Smooth muscle cell (in vitro differentiated cells): Measurements from ENCODE around the gene ELOVL5. TPM values are rescaled to one million over a fixed set of nuclear protein-coding genes. Genes with fewer than 3 reads are reported as not detected.

Source experiments
- DNase-seq: peaks from one replicate; lab custom pipeline; 2025; ENCODE audit not compliant: unreplicated experiment; lab: John Stamatoyannopoulos, UW
- H2AFZ ChIP-seq: fragments of 200-600 bp; sonication (generic); 2 replicates; pipeline ENCODE4 v1.6.0; 2016; ENCODE audit warnings: antibody characterized with exemption, low read depth, mild to moderate bottlenecking
- H3F3A ChIP-seq: fragments of 200-600 bp; sonication (generic); 2 replicates; pipeline ENCODE4 v1.6.0; 2017; ENCODE audit warnings: antibody characterized with exemption, low read depth
- H3K27ac ChIP-seq: fragments of 200-600 bp; sonication (generic); 2 replicates; pipeline ENCODE4 v1.5.1; 2016; ENCODE audit warnings: low read depth, mild to moderate bottlenecking
- H3K27me3 ChIP-seq: fragments of 200-600 bp; sonication (generic); 2 replicates; pipeline ENCODE4 v1.6.1; 2016; ENCODE audit warnings: low read depth, mild to moderate bottlenecking
- H3K36me3 ChIP-seq: fragments of 200-600 bp; sonication (generic); 2 replicates; pipeline ENCODE4 v1.5.1; 2016; ENCODE audit warnings: low read depth
- H3K4me1 ChIP-seq: fragments of 200-600 bp; sonication (generic); 2 replicates; pipeline ENCODE4 v1.5.1; 2016; ENCODE audit warnings: low read depth
- H3K4me2 ChIP-seq: fragments of 200-600 bp; sonication (generic); 2 replicates; pipeline ENCODE4 v1.6.0; 2016; ENCODE audit warnings: mild to moderate bottlenecking
- H3K4me3 ChIP-seq: fragments of 200-600 bp; sonication (generic); 2 replicates; pipeline ENCODE4 v1.5.1; 2016; ENCODE audit warnings: mild to moderate bottlenecking
- H3K79me2 ChIP-seq: fragments of 200-600 bp; sonication (generic); 2 replicates; pipeline ENCODE4 v1.6.0; 2016; ENCODE audit warnings: low read depth, mild to moderate bottlenecking
- H3K9ac ChIP-seq: fragments of 200-600 bp; sonication (generic); 2 replicates; pipeline ENCODE4 v1.6.0; 2016; ENCODE audit warnings: low read depth
- H3K9me3 ChIP-seq: fragments of 200-600 bp; sonication (generic); replicated peaks from 2 replicates; pipeline ENCODE4 v1.5.1; 2016; ENCODE audit warnings: low read depth
- H4K20me1 ChIP-seq: fragments of 200-600 bp; sonication (generic); 2 replicates; pipeline ENCODE4 v1.6.0; 2016; ENCODE audit warnings: low read depth
- CTCF ChIP-seq: fragments of 200-600 bp; sonication (generic); IDR thresholded peaks from 2 replicates; pipeline ENCODE4 v1.5.1; 2017; ENCODE audit warnings: borderline replicate concordance, mild to moderate bottlenecking, antibody characterized with exemption; ENCODE audit not compliant: insufficient read depth, poor library complexity, severe bottlenecking
- WGBS: methylation state at CpG from one replicate; pipeline ENCODE4 v1.1.7; 2016; ENCODE audit warnings: low lambda C conversion rate; 5-methylcytosine and 5-hydroxymethylcytosine counted together
- polyA plus RNA-seq: library from polyadenylated mRNA; unstranded; fragments of >200 nt; fragmentation: Nextera tagmentation; extraction: Ambion mirVana; gene quantifications from 2 replicates; pipeline ENCODE4 v1.2.1, GENCODE V29; 2016
- total RNA-seq: library from RNA; depleted of rRNA; stranded (reverse); fragments of >200 nt; gene quantifications from 2 replicates; pipeline ENCODE4 v1.2.3, GENCODE V29; 2014

Gene ELOVL5
- total and polyA plus RNA-seq, 2 experiments from 2014 or later = 71.9 to 79.2 TPM

GRCh38 chr6:53287336-53288225 lies 61.2 kb downstream of the ELOVL5 start:
- Histone ChIP-seq H3K79me2 (no peaks in the 10 kb centered on the region), H3K27ac (no peak overlapping the region), H3K27me3 (no peaks in the 10 kb centered on the region), H3K36me3 (peaks cover 5% of the 10 kb centered on the region), H3K9ac (no peak overlapping the region), H3K4me3 (no peak overlapping the region), H4K20me1 (peaks cover 16% of the 10 kb centered on the region), H2AFZ (no peak overlapping the region), H3K9me3 (no peaks in the 10 kb centered on the region), H3F3A (no peaks in the 10 kb centered on the region), H3K4me2 (no peak overlapping the region), H3K4me1 (peaks cover 5% of the 10 kb centered on the region)
- no peak for DNase-seq
- no peak for TF ChIP-seq CTCF
- 82% methylated on average over 9 of the region's 9 CpGs for WGBS

- no peak overlapping the region for H2AFZ ChIP-seq
- TF ChIP-seq CTCF = no peak
- H3K36me3 ChIP-seq = peaks cover 5% of the 10 kb centered on the region
- no peaks in the 10 kb centered on the region for H3F3A ChIP-seq
- H3K4me3 ChIP-seq = no peak overlapping the region
- 97% methylated on average over 4 of the region's 4 CpGs for WGBS
- no peaks in the 10 kb centered on the region for H3K9me3 ChIP-seq
- no peak overlapping the region for H3K4me2 ChIP-seq
- no peaks in the 10 kb centered on the region for H3K79me2 ChIP-seq
- DNase-seq = no peak
- no peaks in the 10 kb centered on the region for H3K27me3 ChIP-seq
- H4K20me1 ChIP-seq = peaks cover 26% of the 10 kb centered on the region
- no peak overlapping the region for H3K9ac ChIP-seq
- peaks cover 5% of the 10 kb centered on the region for H3K4me1 ChIP-seq
- H3K27ac ChIP-seq = no peak overlapping the region
Measured at GRCh38 chr6:53284901-53285300, 63.8 kb downstream of the ELOVL5 start.

DNA sequence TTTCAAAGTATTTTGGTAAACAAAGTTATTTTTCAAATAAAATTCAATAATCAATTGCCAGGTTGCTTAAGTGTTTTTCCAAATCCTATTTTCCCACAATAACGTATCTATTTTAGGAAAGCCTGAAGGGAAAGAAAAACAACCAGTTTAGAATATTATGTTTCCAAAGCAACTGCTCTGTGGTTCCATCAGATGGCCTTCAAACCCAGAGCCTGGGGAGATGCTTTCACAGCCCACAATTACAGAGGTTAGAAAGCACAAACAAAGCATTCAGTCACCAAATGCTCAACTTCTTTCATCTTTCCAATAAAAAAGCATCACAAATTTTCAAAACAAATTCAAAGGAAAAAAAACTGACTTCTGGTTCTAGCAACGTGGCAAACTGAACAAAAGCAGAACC lies 66.0 kb downstream of the ELOVL5 start:
- Histone ChIP-seq H3K79me2 (no peaks in the 10 kb centered on the region), H3K4me1 (peaks cover 5% of the 10 kb centered on the region), H3K36me3 (peaks cover 5% of the 10 kb centered on the region), H3K4me2 (no peak overlapping the region), H3K9ac (no peak overlapping the region), H3K27me3 (no peaks in the 10 kb centered on the region), H3K27ac (no peak overlapping the region), H2AFZ (no peak overlapping the region), H3K4me3 (no peak overlapping the region), H3K9me3 (no peaks in the 10 kb centered on the region), H3F3A (no peaks in the 10 kb centered on the region), H4K20me1 (peaks cover 43% of the 10 kb centered on the region)
- TF ChIP-seq CTCF = no peak
- no peak for DNase-seq
- 76% methylated on average over 2 of the region's 2 CpGs for WGBS
